NOMO-1 (cell line): Measurements from ENCODE around the gene SGCE.

Experiments used
- DNase-seq, 2 experiments: peaks; one replicate each; lab custom pipeline; 2025; ENCODE audit not compliant: unreplicated experiment in 2 of 2; lab: John Stamatoyannopoulos, UW

SGCE gene

GRCh38 chr7:94662548-94662947, 6.6 kb upstream of the SGCE start:
- peak in 1 of 2 experiments; percentile 27 for DNase-seq

- peak in 1 of 2 experiments; percentile 62 for DNase-seq
Observed at GRCh38 chr7:94660006-94660405, 4.1 kb upstream of the SGCE start.

- DNase-seq: no peak
Observed at GRCh38 chr7:94658826-94659225, 2.9 kb upstream of the SGCE start.

- peak; percentile 87 to 95 for DNase-seq
Observed at GRCh38 chr7:94657771-94658693, 2.1 kb upstream of the SGCE start.

- DNase-seq: no peak
Observed at GRCh38 chr7:94656925-94657731, 1.2 kb upstream of the SGCE start.

GRCh38 chr7:94656658-94656924, 658 bp upstream of the SGCE start:
- DNase-seq: no peak

GRCh38 chr7:94655126-94655847, 646 bp downstream of the SGCE start:
- DNase-seq: no peak

- no peak for DNase-seq
Observed at GRCh38 chr7:94654783-94655125, 1.2 kb downstream of the SGCE start.

- DNase-seq: no peak
Observed at GRCh38 chr7:94650147-94651051, 5.5 kb downstream of the SGCE start.

- DNase-seq: no peak
Observed at GRCh38 chr7:94649450-94649849, 6.5 kb downstream of the SGCE start.

GRCh38 chr7:94648731-94649130, 7.2 kb downstream of the SGCE start:
- no peak for DNase-seq

GRCh38 chr7:94647295-94647694, 8.6 kb downstream of the SGCE start:
- no peak for DNase-seq

GRCh38 chr7:94643771-94644545, 12.0 kb downstream of the SGCE start:
- DNase-seq: no peak

- no peak for DNase-seq
Observed at GRCh38 chr7:94642838-94643653, 12.9 kb downstream of the SGCE start.

- no peak for DNase-seq
Observed at GRCh38 chr7:94639384-94639783, 16.5 kb downstream of the SGCE start.

GRCh38 chr7:94635687-94636086, 20.2 kb downstream of the SGCE start:
- peak in 1 of 2 experiments; percentile 24 for DNase-seq

- no peak for DNase-seq
Observed at GRCh38 chr7:94634502-94634901, 21.4 kb downstream of the SGCE start.

GRCh38 chr7:94633687-94634086, 22.2 kb downstream of the SGCE start:
- DNase-seq: no peak

GRCh38 chr7:94633014-94633341, 23.0 kb downstream of the SGCE start:
- no peak for DNase-seq
